GM18858 (cell line): ENCODE measurements around the gene ETV7.
"Not testable (repeated sequence)": the region's sequence is repeated elsewhere in the genome, so short reads cannot be mapped to it uniquely, and the experiment has no call there.

Source experiments
- ATAC-seq: cut with Tn5 transposase; IDR thresholded peaks from one replicate; pipeline ENCODE4 v1.9.1; 2021; ENCODE audit not compliant: unreplicated experiment

The ETV7 gene

GRCh38 chr6:36364669-36365479, 22.6 kb downstream of the ETV7 start:
- no peak for ATAC-seq

- not testable (repeated sequence) for ATAC-seq
Observed at GRCh38 chr6:36364061-36364635, 23.3 kb downstream of the ETV7 start.

GRCh38 chr6:36363371-36363752, 24.1 kb downstream of the ETV7 start:
- ATAC-seq: not testable (repeated sequence)

GRCh38 chr6:36362551-36363370, 24.7 kb downstream of the ETV7 start:
- ATAC-seq: no peak

GRCh38 chr6:36361071-36361470, 26.4 kb downstream of the ETV7 start:
- ATAC-seq: no peak

GRCh38 chr6:36360241-36361054, 27.0 kb downstream of the ETV7 start:
- ATAC-seq: no peak

- ATAC-seq: no peak
Observed at GRCh38 chr6:36358226-36358915, 29.1 kb downstream of the ETV7 start.

- ATAC-seq: no peak
Observed at GRCh38 chr6:36357872-36358225, 29.6 kb downstream of the ETV7 start.

- no peak for ATAC-seq
Observed at GRCh38 chr6:36355819-36356218, 31.6 kb downstream of the ETV7 start.

GRCh38 chr6:36353411-36353915, 34.0 kb downstream of the ETV7 start:
- no peak for ATAC-seq

GRCh38 chr6:36352477-36353157, 34.9 kb downstream of the ETV7 start:
- no peak for ATAC-seq

GRCh38 chr6:36350681-36351571, 36.5 kb downstream of the ETV7 start:
- ATAC-seq: no peak

- ATAC-seq: no peak
Observed at GRCh38 chr6:36350082-36350481, 37.4 kb downstream of the ETV7 start.

GRCh38 chr6:36349240-36349639, 38.2 kb downstream of the ETV7 start:
- ATAC-seq: no peak

- no peak for ATAC-seq
Observed at GRCh38 chr6:36347621-36348020, 39.8 kb downstream of the ETV7 start.

- ATAC-seq: no peak
Observed at GRCh38 chr6:36346486-36347273, 40.8 kb downstream of the ETV7 start.

GRCh38 chr6:36345681-36346466, 41.6 kb downstream of the ETV7 start:
- no peak for ATAC-seq
